DND-41 (cell line): ENCODE data around the gene LRRC37A3.

ENCODE experiments used
- ATAC-seq: fragments of 200-7000 bp; cut with Tn5 transposase; 3 replicates; pipeline ENCODE4 v1.9.1; 2021; ENCODE audit warnings: low read depth; ENCODE audit not compliant: insufficient read depth
- DNase-seq: peaks from one replicate; pipeline ENCODE4 v3.0.0-alpha.2; 2020
- H2AFZ ChIP-seq: 2 replicates; pipeline ENCODE4 v1.6.0; 2012; ENCODE audit warnings: low read depth, low read length
- H3K27ac ChIP-seq: 2 replicates; pipeline ENCODE4 v1.5.1; 2012; ENCODE audit warnings: low read length, inconsistent platforms
- H3K27me3 ChIP-seq: fragments of 200-600 bp; sonication (generic); 2 replicates; pipeline ENCODE4 v1.6.0; 2012; ENCODE audit warnings: low read length, mild to moderate bottlenecking, inconsistent platforms; ENCODE audit not compliant: insufficient read depth, poor library complexity
- H3K36me3 ChIP-seq: 2 replicates; pipeline ENCODE4 v1.5.1; 2012; ENCODE audit warnings: low read length, inconsistent platforms; ENCODE audit not compliant: insufficient read depth
- H3K4me1 ChIP-seq: 2 replicates; pipeline ENCODE4 v1.5.1; 2012; ENCODE audit warnings: mild to moderate bottlenecking, low read length; ENCODE audit not compliant: insufficient read depth
- H3K4me2 ChIP-seq: 2 replicates; pipeline ENCODE4 v1.6.0; 2012; ENCODE audit warnings: mild to moderate bottlenecking, moderate library complexity, low read length, inconsistent platforms; ENCODE audit not compliant: insufficient read depth
- H3K4me3 ChIP-seq, 2 experiments: fragments of 200-600 bp in 1 of 2; shearing (Covaris generic) in 1 of 2; 2 replicates each; pipeline ENCODE4 v1.5.1; 2012 to 2016; ENCODE audit warnings: inconsistent platforms in 2 of 2, low read length in 2 of 2, mild to moderate bottlenecking in 2 of 2, low read depth in 1 of 2, moderate library complexity in 1 of 2
- H3K79me2 ChIP-seq: 2 replicates; pipeline ENCODE4 v1.6.0; 2012; ENCODE audit warnings: low read length, inconsistent platforms; ENCODE audit not compliant: insufficient read depth
- H3K9ac ChIP-seq: 2 replicates; pipeline ENCODE4 v1.6.0; 2012; ENCODE audit warnings: low read depth, mild to moderate bottlenecking, inconsistent platforms, low read length, moderate library complexity
- H3K9me3 ChIP-seq: 2 replicates; pipeline ENCODE4 v1.5.1; 2012; ENCODE audit warnings: low read length, moderate library complexity, mild to moderate bottlenecking, inconsistent platforms; ENCODE audit not compliant: insufficient read depth, severe bottlenecking
- H4K20me1 ChIP-seq: 2 replicates; pipeline ENCODE4 v1.6.0; 2012; ENCODE audit warnings: low read length; ENCODE audit not compliant: insufficient read depth
- EZH2 ChIP-seq: IDR thresholded peaks from 3 replicates; pipeline ENCODE4 v1.6.1; 2012; ENCODE audit warnings: borderline replicate concordance, low read depth, mild to moderate bottlenecking, moderate library complexity, low read length, inconsistent platforms; ENCODE audit not compliant: severe bottlenecking
- TF ChIP-seq, protein P1 (sequence below): IDR thresholded peaks from 2 replicates; pipeline ENCODE4 v1.5.1; 2012; ENCODE audit warnings: borderline replicate concordance, low read length, moderate library complexity, mild to moderate bottlenecking; ENCODE audit not compliant: poor library complexity, severe bottlenecking; ENCODE audit errors: extremely low read depth

Gene LRRC37A3

GRCh38 chr17:64950871-64951270, 31.6 kb upstream of the LRRC37A3 start:
- Histone ChIP-seq H3K27ac (no peak overlapping the region), H2AFZ (no peak overlapping the region), H3K4me2 (no peak overlapping the region), H4K20me1 (no peaks in the 10 kb centered on the region), H3K79me2 (no peaks in the 10 kb centered on the region), H3K4me3 (no peak overlapping the region), H3K9me3 (no peaks in the 10 kb centered on the region), H3K9ac (no peak overlapping the region), H3K4me1 (no peaks in the 10 kb centered on the region), H3K27me3 (no peaks in the 10 kb centered on the region), H3K36me3 (no peaks in the 10 kb centered on the region)
- no peak for DNase-seq
- ATAC-seq, result no peak
- TF ChIP-seq EZH2, result no peak
- TF ChIP-seq, protein P1, sequence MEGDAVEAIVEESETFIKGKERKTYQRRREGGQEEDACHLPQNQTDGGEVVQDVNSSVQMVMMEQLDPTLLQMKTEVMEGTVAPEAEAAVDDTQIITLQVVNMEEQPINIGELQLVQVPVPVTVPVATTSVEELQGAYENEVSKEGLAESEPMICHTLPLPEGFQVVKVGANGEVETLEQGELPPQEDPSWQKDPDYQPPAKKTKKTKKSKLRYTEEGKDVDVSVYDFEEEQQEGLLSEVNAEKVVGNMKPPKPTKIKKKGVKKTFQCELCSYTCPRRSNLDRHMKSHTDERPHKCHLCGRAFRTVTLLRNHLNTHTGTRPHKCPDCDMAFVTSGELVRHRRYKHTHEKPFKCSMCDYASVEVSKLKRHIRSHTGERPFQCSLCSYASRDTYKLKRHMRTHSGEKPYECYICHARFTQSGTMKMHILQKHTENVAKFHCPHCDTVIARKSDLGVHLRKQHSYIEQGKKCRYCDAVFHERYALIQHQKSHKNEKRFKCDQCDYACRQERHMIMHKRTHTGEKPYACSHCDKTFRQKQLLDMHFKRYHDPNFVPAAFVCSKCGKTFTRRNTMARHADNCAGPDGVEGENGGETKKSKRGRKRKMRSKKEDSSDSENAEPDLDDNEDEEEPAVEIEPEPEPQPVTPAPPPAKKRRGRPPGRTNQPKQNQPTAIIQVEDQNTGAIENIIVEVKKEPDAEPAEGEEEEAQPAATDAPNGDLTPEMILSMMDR, result no peak

DNA sequence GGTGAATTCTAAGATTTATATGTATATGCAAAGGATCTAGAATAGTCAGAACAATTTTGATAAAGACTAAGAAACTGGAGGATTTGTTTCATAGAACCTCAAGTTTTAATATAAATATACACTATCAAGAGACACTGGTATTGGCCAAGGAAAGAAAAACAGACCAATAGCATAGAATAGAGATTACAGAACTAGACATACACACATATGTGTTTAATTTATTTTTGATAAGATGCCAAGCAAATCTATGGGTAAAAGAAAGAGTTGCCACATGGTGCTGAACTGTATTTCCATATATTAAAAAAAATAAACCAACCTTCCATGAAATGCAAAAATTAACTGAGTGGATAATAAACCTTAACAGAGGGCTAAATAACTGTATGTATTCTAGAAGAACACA, 27.9 kb upstream of the LRRC37A3 start:
- H3K36me3 ChIP-seq, result no peaks in the 10 kb centered on the region
- TF ChIP-seq, protein P1, result no peak
- no peak for TF ChIP-seq EZH2
- no peaks in the 10 kb centered on the region for H3K9me3 ChIP-seq
- H3K27ac ChIP-seq, result no peak overlapping the region
- no peak for DNase-seq
- no peaks in the 10 kb centered on the region for H4K20me1 ChIP-seq
- H3K27me3 ChIP-seq, result no peaks in the 10 kb centered on the region
- no peaks in the 10 kb centered on the region for H3K4me1 ChIP-seq
- H3K4me3 ChIP-seq, result no peak overlapping the region
- H2AFZ ChIP-seq, result no peak overlapping the region
- H3K9ac ChIP-seq, result no peak overlapping the region
- H3K79me2 ChIP-seq, result no peaks in the 10 kb centered on the region
- H3K4me2 ChIP-seq, result no peak overlapping the region
- ATAC-seq, result no peak

DNA sequence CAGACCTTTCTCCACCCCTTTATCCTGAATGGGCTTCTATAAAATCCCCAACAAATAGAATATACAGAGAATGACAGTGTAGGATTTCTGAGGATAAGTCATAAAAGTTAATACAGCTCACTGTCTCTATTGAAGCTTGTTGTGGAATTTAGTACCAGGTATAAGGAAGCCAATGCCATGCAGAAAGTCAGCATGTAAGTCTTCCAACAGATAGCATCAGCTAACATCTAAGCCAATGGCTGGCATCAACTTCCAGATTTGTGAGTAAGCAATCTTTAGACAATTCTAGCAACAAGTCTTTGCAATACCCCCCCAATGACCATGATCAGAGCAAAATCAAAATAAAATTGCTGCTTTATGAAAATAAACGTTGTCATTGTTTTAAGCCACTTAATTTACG, 22.5 kb upstream of the LRRC37A3 start:
- H4K20me1 ChIP-seq, result no peaks in the 10 kb centered on the region
- no peak overlapping the region for H3K4me2 ChIP-seq
- H3K27me3 ChIP-seq, result no peaks in the 10 kb centered on the region
- no peaks in the 10 kb centered on the region for H3K4me1 ChIP-seq
- TF ChIP-seq, protein P1, result no peak
- no peak for TF ChIP-seq EZH2
- no peak overlapping the region for H2AFZ ChIP-seq
- no peak for ATAC-seq
- no peak overlapping the region for H3K4me3 ChIP-seq
- DNase-seq, result no peak
- H3K27ac ChIP-seq, result no peak overlapping the region
- H3K9ac ChIP-seq, result no peak overlapping the region
- no peaks in the 10 kb centered on the region for H3K36me3 ChIP-seq
- no peaks in the 10 kb centered on the region for H3K79me2 ChIP-seq
- no peaks in the 10 kb centered on the region for H3K9me3 ChIP-seq

DNA sequence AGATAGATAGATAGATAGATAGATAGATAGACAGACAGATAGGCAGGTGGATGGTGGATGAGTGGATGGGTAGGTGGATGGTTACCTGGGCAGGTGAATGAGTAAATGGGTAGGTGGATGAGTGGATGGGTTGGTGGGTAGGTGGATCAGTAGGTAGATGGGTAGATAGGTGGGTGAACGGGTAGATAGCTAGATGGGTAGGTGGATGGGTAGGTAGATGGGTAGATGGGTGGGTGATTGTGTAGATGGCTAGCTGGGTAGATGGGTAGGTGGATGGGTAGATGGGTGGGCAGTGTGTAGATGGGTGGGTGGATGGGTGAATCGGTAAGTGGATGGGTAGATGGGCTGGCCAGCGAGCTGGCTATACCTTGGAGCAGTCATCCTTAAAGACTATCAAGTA, 21.8 kb upstream of the LRRC37A3 start:
- Histone ChIP-seq H3K4me2 (no peak overlapping the region), H3K9ac (no peak overlapping the region), H3K4me1 (no peaks in the 10 kb centered on the region), H3K9me3 (no peaks in the 10 kb centered on the region), H3K36me3 (no peaks in the 10 kb centered on the region), H3K79me2 (no peaks in the 10 kb centered on the region), H2AFZ (no peak overlapping the region), H3K27me3 (no peaks in the 10 kb centered on the region), H4K20me1 (no peaks in the 10 kb centered on the region), H3K4me3 (no peak overlapping the region), H3K27ac (no peak overlapping the region)
- no peak for DNase-seq
- no peak for ATAC-seq
- TF ChIP-seq EZH2, result no peak
- TF ChIP-seq, protein P1, result no peak
